Effector memory CD4-positive, alpha-beta T cell (primary cell): Measurements from ENCODE around the gene RTTN.

Experiments
- DNase-seq, 3 donors: peaks; one replicate each; pipeline ENCODE4 v3.0.0-alpha.2; 2020
- H3K27ac ChIP-seq: 2 replicates; pipeline ENCODE4 v1.7.0; 2013; ENCODE audit warnings: mild to moderate bottlenecking, low read length, moderate library complexity; ENCODE audit not compliant: insufficient read depth, poor library complexity, severe bottlenecking
- H3K27me3 ChIP-seq: replicated peaks from 2 replicates; pipeline ENCODE4 v1.7.0; 2013; ENCODE audit warnings: mild to moderate bottlenecking, low read length; ENCODE audit not compliant: insufficient read depth, control insufficient read depth, poor library complexity, severe bottlenecking
- H3K36me3 ChIP-seq: 2 replicates; pipeline ENCODE4 v1.7.0; 2013; ENCODE audit warnings: mild to moderate bottlenecking, low read length, moderate library complexity; ENCODE audit not compliant: control insufficient read depth, insufficient read depth
- H3K4me1 ChIP-seq: 2 replicates; pipeline ENCODE4 v1.7.0; 2013; ENCODE audit warnings: low read length, mild to moderate bottlenecking; ENCODE audit not compliant: control insufficient read depth, insufficient read depth, poor library complexity, severe bottlenecking
- H3K4me3 ChIP-seq: 2 replicates; pipeline ENCODE4 v1.7.0; 2013; ENCODE audit warnings: low read length, low read depth, mild to moderate bottlenecking; ENCODE audit not compliant: insufficient read depth, poor library complexity, severe bottlenecking
- H3K9me3 ChIP-seq: 2 replicates; pipeline ENCODE4 v1.7.0; 2013; ENCODE audit warnings: mild to moderate bottlenecking, low read length, moderate library complexity; ENCODE audit not compliant: control insufficient read depth

The RTTN gene

GRCh38 chr18:70182548-70182947 is 22.9 kb downstream of the RTTN start:
- H3K4me3 ChIP-seq = no peak overlapping the region
- H3K9me3 ChIP-seq = no peaks in the 10 kb centered on the region
- no peaks in the 10 kb centered on the region for H3K4me1 ChIP-seq
- DNase-seq = no peak
- H3K27ac ChIP-seq = no peak overlapping the region
- peaks cover 3% of the 10 kb centered on the region for H3K36me3 ChIP-seq
- no peaks in the 10 kb centered on the region for H3K27me3 ChIP-seq

- H3K27me3 ChIP-seq = no peaks in the 10 kb centered on the region
- no peak overlapping the region for H3K4me3 ChIP-seq
- H3K36me3 ChIP-seq = no peaks in the 10 kb centered on the region
- DNase-seq = no peak
- H3K4me1 ChIP-seq = no peaks in the 10 kb centered on the region
- H3K9me3 ChIP-seq = no peaks in the 10 kb centered on the region
- no peak overlapping the region for H3K27ac ChIP-seq
Observed at GRCh38 chr18:70181725-70182124, 23.8 kb downstream of the RTTN start.

DNA sequence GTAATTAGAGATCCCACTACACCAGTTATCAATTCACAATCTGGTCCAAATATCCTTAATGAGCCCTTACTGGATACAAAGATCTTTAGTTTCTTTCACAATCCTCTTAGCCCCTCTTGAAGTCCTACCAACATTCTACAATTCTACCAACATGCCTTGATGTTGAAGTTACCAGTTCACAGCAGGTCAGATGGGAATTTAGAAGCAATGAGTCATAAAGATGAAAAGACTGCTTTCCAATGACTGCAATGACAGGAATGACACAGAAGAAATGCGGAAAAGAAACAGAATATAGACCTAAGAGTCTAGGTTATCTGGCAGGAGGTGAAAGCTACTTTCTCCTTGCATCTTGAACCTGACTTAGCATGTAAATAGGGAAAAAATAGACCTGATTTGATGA is 24.5 kb downstream of the RTTN start:
- Histone ChIP-seq H3K4me3 (no peak overlapping the region), H3K36me3 (no peaks in the 10 kb centered on the region), H3K27me3 (no peaks in the 10 kb centered on the region), H3K27ac (no peak overlapping the region), H3K4me1 (no peaks in the 10 kb centered on the region), H3K9me3 (no peaks in the 10 kb centered on the region)
- no peak for DNase-seq

DNA sequence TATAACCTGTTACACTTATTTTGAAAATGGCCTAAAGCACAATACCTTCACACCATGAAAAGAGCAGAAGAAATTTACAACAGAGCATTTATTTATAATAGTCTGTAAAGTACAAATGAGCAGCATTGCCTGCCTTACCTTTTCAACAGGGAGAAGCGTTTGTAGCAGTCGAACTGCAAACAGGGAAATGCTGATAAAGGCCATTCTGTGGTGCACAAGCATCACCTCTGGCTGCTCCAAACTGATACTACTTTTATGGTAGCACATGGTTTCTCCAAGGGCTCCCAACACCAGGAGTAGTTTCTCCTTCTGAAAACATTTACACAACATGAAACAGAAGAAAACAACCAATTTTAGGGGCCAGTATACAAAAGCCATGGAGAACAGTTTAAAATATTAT is 28.9 kb downstream of the RTTN start:
- Histone ChIP-seq H3K27me3 (no peaks in the 10 kb centered on the region), H3K4me1 (no peaks in the 10 kb centered on the region), H3K27ac (no peak overlapping the region), H3K9me3 (no peaks in the 10 kb centered on the region), H3K4me3 (no peak overlapping the region), H3K36me3 (no peaks in the 10 kb centered on the region)
- no peak for DNase-seq

GRCh38 chr18:70175216-70175615 is 30.3 kb downstream of the RTTN start:
- Histone ChIP-seq H3K27ac (no peak overlapping the region), H3K4me3 (no peak overlapping the region), H3K9me3 (no peaks in the 10 kb centered on the region), H3K27me3 (no peaks in the 10 kb centered on the region), H3K36me3 (no peaks in the 10 kb centered on the region), H3K4me1 (no peaks in the 10 kb centered on the region)
- DNase-seq = no peak

GRCh38 chr18:70172225-70172624 is 33.3 kb downstream of the RTTN start:
- H3K36me3 ChIP-seq = no peaks in the 10 kb centered on the region
- H3K4me3 ChIP-seq = no peak overlapping the region
- no peaks in the 10 kb centered on the region for H3K9me3 ChIP-seq
- no peaks in the 10 kb centered on the region for H3K27me3 ChIP-seq
- H3K4me1 ChIP-seq = no peaks in the 10 kb centered on the region
- DNase-seq = no peak
- no peak overlapping the region for H3K27ac ChIP-seq

- DNase-seq = no peak
- H3K4me1 ChIP-seq = no peaks in the 10 kb centered on the region
- H3K4me3 ChIP-seq = no peak overlapping the region
Observed at GRCh38 chr18:70169747-70170146, 35.7 kb downstream of the RTTN start.

GRCh38 chr18:70166668-70167067 is 38.8 kb downstream of the RTTN start:
- no peaks in the 10 kb centered on the region for H3K4me1 ChIP-seq
- no peak overlapping the region for H3K27ac ChIP-seq
- H3K9me3 ChIP-seq = no peaks in the 10 kb centered on the region
- no peaks in the 10 kb centered on the region for H3K27me3 ChIP-seq
- H3K4me3 ChIP-seq = no peak overlapping the region
- no peak for DNase-seq
- H3K36me3 ChIP-seq = peaks cover 6% of the 10 kb centered on the region

More at GRCh38 chr18:70169747-70170146, 35.7 kb downstream of the RTTN start:
- Histone ChIP-seq H3K27ac (no peak overlapping the region), H3K36me3 (no peaks in the 10 kb centered on the region), H3K9me3 (no peaks in the 10 kb centered on the region), H3K27me3 (no peaks in the 10 kb centered on the region)

DNA sequence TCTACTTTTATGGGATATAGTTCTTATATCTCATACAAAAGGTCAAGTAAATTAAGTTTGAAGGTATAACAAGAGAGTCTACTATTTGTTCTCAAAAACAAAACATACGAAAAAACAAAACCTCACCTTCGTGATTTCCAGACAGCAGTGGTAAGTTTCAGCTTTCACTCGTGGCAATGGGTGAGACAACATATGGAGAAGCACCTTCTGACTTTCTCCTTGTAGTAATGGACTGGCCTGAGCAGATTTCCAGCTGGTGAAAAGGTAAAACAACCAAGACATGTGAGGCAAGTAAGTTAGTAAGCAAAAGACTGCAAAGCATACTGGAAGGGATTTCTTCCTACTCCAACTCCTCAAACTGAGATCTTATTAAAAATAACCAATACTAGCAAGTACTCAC is 39.6 kb downstream of the RTTN start:
- Histone ChIP-seq H3K9me3 (no peaks in the 10 kb centered on the region), H3K27me3 (no peaks in the 10 kb centered on the region), H3K4me1 (no peaks in the 10 kb centered on the region), H3K36me3 (peaks cover 6% of the 10 kb centered on the region), H3K27ac (no peak overlapping the region), H3K4me3 (no peak overlapping the region)
- DNase-seq = no peak

DNA sequence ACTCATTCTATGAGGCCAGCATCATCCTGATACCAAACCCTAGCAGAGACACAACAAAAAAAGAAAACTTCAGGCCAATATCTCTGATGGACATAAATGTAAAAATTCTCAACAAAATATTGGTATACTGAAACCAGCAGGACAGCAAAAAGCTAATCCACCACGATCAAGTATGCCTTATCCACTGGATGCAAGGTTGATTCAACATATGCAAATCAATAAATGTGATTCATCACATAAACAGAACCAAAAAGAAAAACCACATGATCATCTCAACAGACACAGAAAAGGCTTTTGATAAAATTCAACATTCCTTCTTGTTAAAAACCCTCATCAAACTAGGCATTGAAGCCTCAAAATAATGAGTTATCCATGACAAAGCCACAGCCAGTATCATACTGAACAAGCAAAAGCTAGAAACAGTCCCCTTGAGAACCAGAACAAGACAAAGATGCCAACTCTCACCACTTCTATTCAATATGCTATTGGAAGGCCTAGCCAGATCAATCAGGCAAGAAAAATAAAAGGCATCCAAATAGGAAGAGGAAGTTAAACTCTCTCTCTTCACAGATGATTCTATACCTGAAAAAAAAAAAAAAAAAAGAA is 45.3 kb downstream of the RTTN start:
- no peak overlapping the region for H3K27ac ChIP-seq
- no peak for DNase-seq
- peaks cover 6% of the 10 kb centered on the region for H3K36me3 ChIP-seq

More for the DNA sequence above, 45.3 kb downstream of the RTTN start:
- Histone ChIP-seq H3K9me3 (no peaks in the 10 kb centered on the region), H3K4me3 (no peak overlapping the region), H3K27me3 (no peaks in the 10 kb centered on the region), H3K4me1 (no peaks in the 10 kb centered on the region)
